Right lobe of liver (tissue), 4 donors: ENCODE data around the gene TAB2.

ENCODE experiments used
- POLR2A ChIP-seq: fragments of 450-650 bp; IDR thresholded peaks from one replicate; pipeline ENCODE4 v1.6.1; 2017; ENCODE audit warnings: antibody characterized with exemption, mild to moderate bottlenecking
- TF ChIP-seq, protein P1 (sequence below), 4 donors: fragments of 200-600 bp in 3 of 4; fragments of 450-650 bp in 1 of 4; IDR thresholded peaks; one replicate each; pipeline versions ENCODE4 v1.5.1 to v1.8.0; 2016 to 2022; ENCODE audit warnings: antibody characterized with exemption in 4 of 4, mild to moderate bottlenecking in 2 of 4
- donor health status: DM: no; HTN: no; CAD: no.
- donor health status: DM: no; HTN: no; CAD: no.
- donor health status: DM: no; HTN: yes; CAD: no.

DNA sequence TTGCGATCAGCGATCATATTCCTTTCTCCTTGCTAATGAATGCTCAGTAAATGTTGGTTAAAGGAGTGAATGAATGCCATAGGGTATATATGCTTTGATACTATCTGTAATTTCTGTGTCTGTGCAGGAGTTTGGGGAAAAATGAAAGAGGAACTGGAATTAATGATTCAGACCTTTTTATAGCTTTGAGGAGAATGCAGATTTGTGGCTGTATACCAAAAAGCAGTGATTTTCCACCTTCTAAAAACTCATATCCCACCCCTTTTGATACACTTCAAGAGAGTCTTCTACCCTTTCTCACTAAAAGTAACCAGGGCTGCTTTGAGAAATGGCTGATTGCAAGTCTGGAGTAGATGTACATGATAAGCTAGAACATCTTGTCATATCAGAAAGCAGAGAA, 56.0 kb downstream of the TAB2 start:
- TF ChIP-seq, protein P1, sequence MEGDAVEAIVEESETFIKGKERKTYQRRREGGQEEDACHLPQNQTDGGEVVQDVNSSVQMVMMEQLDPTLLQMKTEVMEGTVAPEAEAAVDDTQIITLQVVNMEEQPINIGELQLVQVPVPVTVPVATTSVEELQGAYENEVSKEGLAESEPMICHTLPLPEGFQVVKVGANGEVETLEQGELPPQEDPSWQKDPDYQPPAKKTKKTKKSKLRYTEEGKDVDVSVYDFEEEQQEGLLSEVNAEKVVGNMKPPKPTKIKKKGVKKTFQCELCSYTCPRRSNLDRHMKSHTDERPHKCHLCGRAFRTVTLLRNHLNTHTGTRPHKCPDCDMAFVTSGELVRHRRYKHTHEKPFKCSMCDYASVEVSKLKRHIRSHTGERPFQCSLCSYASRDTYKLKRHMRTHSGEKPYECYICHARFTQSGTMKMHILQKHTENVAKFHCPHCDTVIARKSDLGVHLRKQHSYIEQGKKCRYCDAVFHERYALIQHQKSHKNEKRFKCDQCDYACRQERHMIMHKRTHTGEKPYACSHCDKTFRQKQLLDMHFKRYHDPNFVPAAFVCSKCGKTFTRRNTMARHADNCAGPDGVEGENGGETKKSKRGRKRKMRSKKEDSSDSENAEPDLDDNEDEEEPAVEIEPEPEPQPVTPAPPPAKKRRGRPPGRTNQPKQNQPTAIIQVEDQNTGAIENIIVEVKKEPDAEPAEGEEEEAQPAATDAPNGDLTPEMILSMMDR (IDR thresholded peaks at IDR 0.05) = no peak
- no peak for TF ChIP-seq POLR2A
